Left lobe of liver (tissue), 2 donors: ENCODE results near the gene CLGN. TPM values are rescaled to one million over a fixed set of nuclear protein-coding genes. Genes with fewer than 3 reads are reported as not detected.
"Not testable (repeated sequence)": the region's sequence is repeated elsewhere in the genome, so short reads cannot be mapped to it uniquely, and the experiment has no call there.

Experiments used
- ATAC-seq: fragments of 200-7000 bp; cut with Tn5 transposase; one replicate; pipeline ENCODE4 v1.9.1; 2020; ENCODE audit warnings: mild to moderate bottlenecking, moderate library complexity
- DNase-seq: peaks from one replicate; pipeline ENCODE4 v3.0.0-alpha.2; 2020; ENCODE audit warnings: low spot score
- total RNA-seq: library from RNA; stranded (reverse); gene quantifications from one replicate; pipeline ENCODE4 v1.2.1, GENCODE V29; 2021
- donor health status: DM: no; HTN: no; CAD: no; lungs with moderate emphysema.
- donor health status: DM: no; HTN: yes; CAD: no.

Gene CLGN
- 0.50 TPM for total RNA-seq

- DNase-seq: peak; percentile 71
- ATAC-seq: peak; percentile 95
These were observed at the start of gene CLGN for GRCh38 chr4:140427106-140427918. CLGN (minus strand) TSS chr4:140427648; CDS start chr4:140413078, 14,570 bp downstream.

- no peak for DNase-seq
- ATAC-seq: no peak
These were observed 44.7 kb upstream of the CLGN start for GRCh38 chr4:140472156-140472555.

GRCh38 chr4:140469791-140470733, 42.6 kb upstream of the CLGN start:
- ATAC-seq: no peak
- no peak for DNase-seq

- DNase-seq (no peak), ATAC-seq (no peak)
These were observed 38.7 kb upstream of the CLGN start for GRCh38 chr4:140466146-140466545.

- DNase-seq: no peak
- no peak for ATAC-seq
These were observed 36.2 kb upstream of the CLGN start for GRCh38 chr4:140463614-140464013.

GRCh38 chr4:140463182-140463581, 35.7 kb upstream of the CLGN start:
- no peak for DNase-seq
- ATAC-seq: no peak

GRCh38 chr4:140450352-140450751, 22.9 kb upstream of the CLGN start:
- ATAC-seq: no peak

GRCh38 chr4:140448830-140449229, 21.4 kb upstream of the CLGN start:
- DNase-seq: no peak
- ATAC-seq: no peak

More at GRCh38 chr4:140450352-140450751, 22.9 kb upstream of the CLGN start:
- DNase-seq: no peak

- DNase-seq (no peak), ATAC-seq (no peak)
These were observed 20.7 kb upstream of the CLGN start for GRCh38 chr4:140448162-140448561.

- not testable (repeated sequence) for DNase-seq, ATAC-seq
These were observed 16.9 kb upstream of the CLGN start for GRCh38 chr4:140444347-140444746.

GRCh38 chr4:140439644-140440142, 12.2 kb upstream of the CLGN start:
- ATAC-seq: no peak
- DNase-seq: no peak

GRCh38 chr4:140427919-140428471, 547 bp upstream of the CLGN start:
- no peak for DNase-seq
- ATAC-seq: peak; percentile 76

GRCh38 chr4:140426610-140427105, 790 bp downstream of the CLGN start:
- ATAC-seq (no peak), DNase-seq (no peak)

GRCh38 chr4:140423106-140423505, 4.3 kb downstream of the CLGN start:
- no peak for ATAC-seq

GRCh38 chr4:140413130-140413969, 14.1 kb downstream of the CLGN start:
- not testable (repeated sequence) for DNase-seq, ATAC-seq

More at GRCh38 chr4:140423106-140423505, 4.3 kb downstream of the CLGN start:
- no peak for DNase-seq

- DNase-seq: no peak
These were observed 18.5 kb downstream of the CLGN start for GRCh38 chr4:140408974-140409373.

GRCh38 chr4:140406292-140406691, 21.2 kb downstream of the CLGN start:
- ATAC-seq (no peak), DNase-seq (no peak)

More at GRCh38 chr4:140408974-140409373, 18.5 kb downstream of the CLGN start:
- ATAC-seq: no peak

- ATAC-seq: no peak
- DNase-seq: no peak
These were observed 27.3 kb downstream of the CLGN start for GRCh38 chr4:140400111-140400510.

GRCh38 chr4:140395668-140396067, 31.8 kb downstream of the CLGN start:
- no peak for ATAC-seq
- DNase-seq: no peak

- no peak for DNase-seq
- ATAC-seq: no peak
These were observed 39.4 kb downstream of the CLGN start for GRCh38 chr4:140388015-140388414.
